ENCODE results near the gene WWOX. TPM values are rescaled to one million over a fixed set of nuclear protein-coding genes. Genes with fewer than 3 reads are reported as not detected.

WWOX gene
- total and polyA plus RNA-seq, 2 of the 4 experiments (the other 2 are of a cell fraction), result 2.7 to 5.4 TPM

GRCh38 chr16:79175286-79176057 is 1076.0 kb downstream of the WWOX start:
- no peaks in the 10 kb centered on the region for H3K4me1 ChIP-seq (ENCODE audit: control insufficient read depth, insufficient read depth, low read length)
- no peak overlapping the region for H3K4me2 ChIP-seq (ENCODE audit: low read depth, low read length)
- no peak overlapping the region for H3K9ac ChIP-seq (ENCODE audit: low read depth, low read length)
- no peak overlapping the region for H3K4ac ChIP-seq (ENCODE audit: low read depth, low read length)
- no peak overlapping the region for H4K5ac ChIP-seq (ENCODE audit: low read depth, low read length)
- H4K20me1 ChIP-seq (ENCODE audit: insufficient read depth, low read length), result no peaks in the 10 kb centered on the region
- no peaks in the 10 kb centered on the region for H3K79me1 ChIP-seq (ENCODE audit: low read depth in 1 of 2, low read length in 2 of 2)
- no peak overlapping the region for H2AK9ac ChIP-seq (replicated peaks; ENCODE audit: low read depth, low read length, poor library complexity)
- H3K9me1 ChIP-seq (ENCODE audit: insufficient read depth, low read length), result no peaks in the 10 kb centered on the region
- no peak overlapping the region for H3K27ac ChIP-seq (ENCODE audit: insufficient read depth, low read length)
- dilution Hi-C loops (cut with HindIII; ENCODE audit: low sequenced_read_pairs, unreplicated experiment) (no loop called here), in situ Hi-C loops (cut with MboI; ENCODE audit: low sequenced_read_pairs) (no loop called here), intact Hi-C loops (cut with micrococcal nuclease) (no loop called here)
- H4K91ac ChIP-seq (ENCODE audit: insufficient read depth, low read depth, low read length), result no peak overlapping the region
- H3K56ac ChIP-seq (ENCODE audit: extremely low read depth, insufficient read depth, low read length), result no peak overlapping the region
- no peak overlapping the region for H3K14ac ChIP-seq (replicated peaks; ENCODE audit: low read depth, low read length)
- ChIA-PET POLR2A (ENCODE audit: unreplicated experiment) (no interaction called here), CTCF (no interaction called here)
- H3K23ac ChIP-seq (ENCODE audit: low read depth, low read length), result no peak overlapping the region
- no peak overlapping the region for H2AFZ ChIP-seq (replicated peaks; ENCODE audit: low read length, poor library complexity)
- peaks cover 32% of the 10 kb centered on the region for H3K9me3 ChIP-seq (ENCODE audit: control insufficient read depth, insufficient read depth, low read length)
- H3K18ac ChIP-seq (ENCODE audit: low read depth, low read length), result no peak overlapping the region
- no peak overlapping the region for H4K8ac ChIP-seq (ENCODE audit: low read depth in 2 of 2, low read length in 2 of 2)
- no peaks in the 10 kb centered on the region for H3K27me3 ChIP-seq (ENCODE audit: control insufficient read depth, insufficient read depth, low read length)
- H2BK15ac ChIP-seq (ENCODE audit: low read depth, low read length), result no peak overlapping the region
- DNase-seq, result no peak
- no peak overlapping the region for H3K4me3 ChIP-seq (ENCODE audit: insufficient read depth, low read depth, low read length)
- no peak overlapping the region for H2BK20ac ChIP-seq (ENCODE audit: low read depth, low read length)
- H3K36me3 ChIP-seq (ENCODE audit: control insufficient read depth, insufficient read depth, low read length), result no peaks in the 10 kb centered on the region
- BruUV-seq (replicated peaks), result no TSS peak
- H2AK5ac ChIP-seq (ENCODE audit: low read depth, low read length), result no peak overlapping the region
- H2BK120ac ChIP-seq (ENCODE audit: low read depth, low read length), result no peak overlapping the region
- H2BK5ac ChIP-seq (ENCODE audit: low read depth, low read length, poor library complexity, severe bottlenecking), result no peak overlapping the region
- WGBS, 2 experiments (ENCODE audit: extremely low coverage in 2 of 2, insufficient read length in 1 of 2), result 53% methylated on average over 2 of the region's 6 CpGs; no CpG with 5 or more reads in 1 of the 2 experiments
- ATAC-seq (ENCODE audit: low read depth), result no peak
- no peak for TF ChIP-seq BHLHE40 (IDR thresholded peaks at IDR 0.05; ENCODE audit: low read depth, low read length)
